HepG2 (cell line): ENCODE measurements around the gene TSNAXIP1. TPM values are rescaled to one million over a fixed set of nuclear protein-coding genes. Genes with fewer than 3 reads are reported as not detected.
A peak's percentile ranks its signal among the peaks of the same experiment; 100 is the strongest.

ENCODE experiments used
- ATF7 ChIP-seq, 2 experiments: fragments of 450-650 bp in 1 of 2; sonication (generic) in 1 of 2; formaldehyde crosslinking in 1 of 2; IDR thresholded peaks; 2 replicates each; pipeline versions ENCODE4 v1.4.0 to v1.6.1; 2016 to 2020; ENCODE audit warnings: antibody characterized with exemption in 1 of 2, mild to moderate bottlenecking in 1 of 2, missing genetic modification reagents in 1 of 2
- CERS6 ChIP-seq: sonication (generic); formaldehyde crosslinking; IDR thresholded peaks from 2 replicates; pipeline ENCODE4 v1.5.0; 2020; ENCODE audit warnings: missing genetic modification reagents
- EHMT2 ChIP-seq: fragments of 200-600 bp; sonication (generic); IDR thresholded peaks from 2 replicates; pipeline ENCODE4 v1.7.0; 2017; ENCODE audit warnings: antibody characterized with exemption, low read depth, low read length, borderline replicate concordance
- ETS1 ChIP-seq: sonication (generic); formaldehyde crosslinking; IDR thresholded peaks from 2 replicates; pipeline ENCODE4 v1.4.0; 2020; ENCODE audit warnings: missing genetic modification reagents
- JUND ChIP-seq: sonication (generic); formaldehyde crosslinking; IDR thresholded peaks from 2 replicates; pipeline ENCODE4 v1.8.0; 2022; ENCODE audit warnings: mild to moderate bottlenecking, missing genetic modification reagents
- KLF13 ChIP-seq: sonication (generic); formaldehyde crosslinking; IDR thresholded peaks from 2 replicates; pipeline ENCODE4 v1.4.0; 2020; ENCODE audit warnings: mild to moderate bottlenecking, missing genetic modification reagents
- LRRFIP1 ChIP-seq: sonication (generic); formaldehyde crosslinking; conservative IDR thresholded peaks from 2 replicates; pipeline ENCODE4 v1.4.0; 2020; ENCODE audit warnings: missing genetic modification reagents
- NPAS2 ChIP-seq: sonication (generic); formaldehyde crosslinking; IDR thresholded peaks from 2 replicates; pipeline ENCODE4 v1.8.0; 2022; ENCODE audit warnings: mild to moderate bottlenecking, missing genetic modification reagents, borderline replicate concordance
- RAD21 ChIP-seq: fragments of 450-650 bp; formaldehyde crosslinking; IDR thresholded peaks from 2 replicates; pipeline ENCODE4 v1.5.0; 2020; ENCODE audit warnings: mild to moderate bottlenecking
- RNF219 ChIP-seq: sonication (generic); formaldehyde crosslinking; IDR thresholded peaks from 2 replicates; pipeline ENCODE4 v1.5.0; 2020; ENCODE audit warnings: mild to moderate bottlenecking, missing genetic modification reagents
- THYN1 ChIP-seq: sonication (generic); formaldehyde crosslinking; IDR thresholded peaks from 2 replicates; pipeline ENCODE4 v1.8.1; 2023; ENCODE audit warnings: low read depth, mild to moderate bottlenecking, moderate library complexity, missing genetic modification reagents, borderline replicate concordance
- TOE1 ChIP-seq: sonication (generic); formaldehyde crosslinking; IDR thresholded peaks from 2 replicates; pipeline ENCODE4 v1.4.0; 2020; ENCODE audit warnings: mild to moderate bottlenecking, missing genetic modification reagents
- ZNF281 ChIP-seq: sonication (generic); formaldehyde crosslinking; IDR thresholded peaks from 2 replicates; pipeline ENCODE4 v1.4.0; 2020; ENCODE audit warnings: missing genetic modification reagents, borderline replicate concordance
- ZNF484 ChIP-seq: sonication (generic); formaldehyde crosslinking; IDR thresholded peaks from 2 replicates; pipeline ENCODE4 v1.5.1; 2020; ENCODE audit warnings: mild to moderate bottlenecking, low read depth, missing genetic modification reagents, borderline replicate concordance
- ZNF674 ChIP-seq: sonication (generic); formaldehyde crosslinking; IDR thresholded peaks from 2 replicates; pipeline ENCODE4 v1.5.0; 2020; ENCODE audit warnings: low read depth, mild to moderate bottlenecking, missing genetic modification reagents
- ZNF724P ChIP-seq: sonication (generic); formaldehyde crosslinking; IDR thresholded peaks from 2 replicates; pipeline ENCODE4 v1.8.0; 2022; ENCODE audit warnings: missing genetic modification reagents, borderline replicate concordance
- ZNF780A ChIP-seq: sonication (generic); formaldehyde crosslinking; IDR thresholded peaks from 2 replicates; pipeline ENCODE4 v1.8.0; 2022; ENCODE audit warnings: mild to moderate bottlenecking, missing genetic modification reagents, moderate library complexity
- ZNF83 ChIP-seq: sonication (generic); formaldehyde crosslinking; IDR thresholded peaks from 2 replicates; pipeline ENCODE4 v1.4.0; 2020; ENCODE audit warnings: missing genetic modification reagents, mild to moderate bottlenecking, borderline replicate concordance
- polyA plus RNA-seq, 8 experiments: library from polyadenylated mRNA; depleted of rRNA in 3 of 8; stranded (reverse) in 7 of 8; unstranded in 1 of 8; fragments of >200 nt; fragmentation: Illumina TruSeq in 4 of 8; extraction: Trizol in 4 of 8; gene quantifications; 2 replicates each; pipeline versions ENCODE4 v1.2.1 to v1.2.3, GENCODE V29; 2011 to 2016; ENCODE audit warnings: low read depth in 4 of 8, missing spikeins in 1 of 8, mixed read lengths in 1 of 8; ENCODE audit not compliant: insufficient read depth in 1 of 8
- total RNA-seq, 5 experiments: library from RNA; depleted of rRNA; stranded (reverse); fragments of >200 nt; fragmentation: Illumina TruSeq; extraction: Trizol; gene quantifications; 2 replicates each; pipeline ENCODE4 v1.2.3, GENCODE V29; 2016; ENCODE audit warnings: low read depth in 1 of 5

TSNAXIP1 gene
- total and polyA plus RNA-seq, 2 of the 13 experiments (the other 11 are each of a cell fraction or from before 2014, with no cell fraction given): 0.37 to 0.86 TPM

GRCh38 chr16:67842509-67843342 is 36.0 kb downstream of the TSNAXIP1 start (continued):
- TF ChIP-seq CERS6 (no peak), KLF13 (CRISPR knock-in tag) (peak; percentile 78; the same call in 1 of the 2 replicates), ZNF83 (CRISPR knock-in tag) (peak; percentile 92), LRRFIP1 (CRISPR knock-in tag) (no peak), ZNF724P (CRISPR knock-in tag) (no peak; the same call in 1 of the 2 replicates), ATF7 (IDR thresholded peaks at IDR 0.05) (no peak), ATF7 (CRISPR knock-in tag; IDR thresholded peaks at IDR 0.05) (no peak), TOE1 (CRISPR knock-in tag) (no peak), THYN1 (CRISPR knock-in tag) (no peak), RNF219 (CRISPR knock-in tag) (peak; percentile 4; the same call in 1 of the 2 replicates), ETS1 (CRISPR knock-in tag) (no peak), NPAS2 (CRISPR knock-in tag) (no peak), ZNF780A (CRISPR knock-in tag) (peak; percentile 94), RAD21 (CRISPR knock-in tag) (peak; percentile 54), JUND (peak; percentile 55; the same call in 1 of the 2 replicates), ZNF674 (CRISPR knock-in tag) (no peak), ZNF484 (no peak; the same call in 1 of the 2 replicates), EHMT2 (no peak), ZNF281 (CRISPR knock-in tag) (peak; percentile 24; the same call in 1 of the 2 replicates)
